ENCODE data around the gene KCNJ18.
"Not testable (repeated sequence)": the region's sequence is repeated elsewhere in the genome, so short reads cannot be mapped to it uniquely, and the experiment has no call there.

KCNJ18 gene

GRCh38 chr17:21724216-21725006 lies 32.1 kb downstream of the KCNJ18 start:
- not testable (repeated sequence) for DNase-seq (ENCODE audit: low read depth)

DNA sequence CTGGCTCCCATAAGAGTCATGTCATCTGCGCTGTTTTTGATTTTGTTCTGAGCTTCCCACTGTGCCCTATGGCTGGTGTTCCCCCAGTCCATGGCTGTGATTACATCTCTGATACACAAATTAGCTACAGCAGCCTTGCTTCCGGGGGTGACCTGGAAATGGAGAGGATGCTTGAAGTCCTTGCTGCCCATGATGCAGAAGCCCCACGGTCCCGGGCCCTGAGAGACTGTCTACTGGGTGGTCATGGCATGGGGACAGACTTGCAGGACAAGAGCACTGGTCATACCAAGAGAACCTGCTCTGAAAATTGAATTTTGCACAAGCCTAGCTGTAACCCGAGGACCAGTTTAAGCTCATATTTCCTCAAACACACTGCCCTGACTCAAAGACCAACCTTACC lies 38.8 kb downstream of the KCNJ18 start:
- not testable (repeated sequence) for DNase-seq (ENCODE audit: low read depth)

GRCh38 chr17:21733931-21734330 lies 41.6 kb downstream of the KCNJ18 start:
- DNase-seq (ENCODE audit: low read depth) = not testable (repeated sequence)

GRCh38 chr17:21735814-21736213 lies 43.5 kb downstream of the KCNJ18 start:
- DNase-seq (ENCODE audit: low read depth) = not testable (repeated sequence)

- not testable (repeated sequence) for DNase-seq (ENCODE audit: low read depth)
Observed at GRCh38 chr17:21737015-21737580, 44.8 kb downstream of the KCNJ18 start.

- DNase-seq (ENCODE audit: low read depth) = not testable (repeated sequence)
Observed at GRCh38 chr17:21738241-21738640, 45.9 kb downstream of the KCNJ18 start.

- not testable (repeated sequence) for DNase-seq (ENCODE audit: low read depth)
Observed at GRCh38 chr17:21738877-21739474, 46.7 kb downstream of the KCNJ18 start.

DNA sequence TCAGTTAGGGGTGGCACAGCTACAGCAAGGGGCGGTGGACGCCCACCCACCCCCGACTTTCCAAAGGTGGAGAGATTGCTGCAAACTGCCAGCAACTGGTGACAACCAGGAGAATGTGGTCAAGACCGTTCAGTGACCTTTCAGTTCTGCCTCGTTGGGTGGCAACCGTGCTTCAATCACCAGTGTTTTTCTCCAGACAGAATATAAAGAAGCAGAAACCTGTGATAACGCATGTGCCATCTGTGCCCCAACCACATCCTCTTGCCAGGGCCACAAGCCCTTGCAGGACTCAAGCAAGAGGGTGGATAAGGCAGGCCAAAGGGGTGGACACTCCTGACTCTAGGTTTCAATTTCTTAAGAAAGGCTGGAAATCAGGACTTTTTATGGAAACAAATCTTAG lies 47.2 kb downstream of the KCNJ18 start:
- not testable (repeated sequence) for DNase-seq (ENCODE audit: low read depth)

DNA sequence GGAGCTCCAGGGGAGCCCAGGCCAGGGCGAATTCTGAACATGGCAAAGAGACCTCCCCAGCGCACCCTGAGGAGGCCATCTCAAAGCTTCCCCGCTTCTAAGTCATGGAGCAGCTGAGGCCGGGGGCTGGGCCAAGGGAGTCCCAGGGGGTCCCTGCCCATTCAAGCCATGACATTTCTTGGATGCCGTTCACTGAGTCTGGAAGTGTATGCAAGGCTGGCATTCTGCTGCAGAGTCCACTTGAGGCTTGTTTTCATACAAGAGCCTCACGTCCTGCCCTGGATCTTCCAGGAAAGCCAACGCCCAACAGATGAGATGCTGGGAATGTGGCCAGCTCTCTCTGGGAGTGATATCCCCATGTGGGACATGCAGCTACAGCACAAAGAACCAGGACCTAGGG lies 48.5 kb downstream of the KCNJ18 start:
- DNase-seq (ENCODE audit: low read depth) = not testable (repeated sequence)

DNA sequence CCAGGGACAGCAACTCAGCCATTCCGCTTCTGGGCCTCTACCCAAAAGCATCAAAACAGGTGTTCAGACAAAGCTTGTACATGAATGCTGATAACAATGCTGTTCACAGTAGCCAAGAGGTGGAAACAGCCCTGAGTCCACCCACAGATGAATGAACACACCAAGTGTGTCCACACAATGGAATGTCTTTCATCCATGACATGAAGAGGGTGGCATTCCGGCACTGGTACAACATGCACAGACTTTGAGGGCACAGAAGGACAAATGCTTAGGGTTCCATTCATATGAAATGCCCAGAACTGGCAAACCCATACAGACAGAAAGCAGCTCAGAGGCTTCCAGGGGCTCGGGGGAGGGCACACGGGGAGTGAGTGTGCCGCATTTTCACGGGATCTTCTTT lies 49.2 kb downstream of the KCNJ18 start:
- DNase-seq (ENCODE audit: low read depth) = not testable (repeated sequence)

- no peak for DNase-seq (ENCODE audit: low read depth)
Observed at GRCh38 chr17:21742326-21742725, 50.0 kb downstream of the KCNJ18 start.

DNA sequence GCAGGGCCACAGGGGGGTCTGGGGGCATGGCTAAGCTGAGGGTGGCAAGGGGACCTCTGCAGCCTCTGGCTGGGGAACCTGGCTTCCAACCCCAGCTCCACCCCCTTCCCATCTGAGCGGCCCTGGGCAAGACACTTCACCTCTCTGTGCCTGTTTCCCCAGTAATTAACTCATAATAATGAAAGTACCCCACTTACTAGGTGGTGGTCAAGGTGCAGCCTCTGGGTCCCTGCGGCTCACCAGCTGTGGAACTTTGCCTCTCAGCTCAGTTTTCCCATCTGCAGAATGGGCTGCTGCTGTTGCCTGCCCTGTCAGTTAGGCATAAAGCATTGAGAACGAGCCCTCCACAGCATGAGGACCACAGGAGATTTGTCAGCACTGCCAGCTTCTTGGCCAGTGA lies 51.8 kb downstream of the KCNJ18 start:
- DNase-seq (ENCODE audit: low read depth) = not testable (repeated sequence)

GRCh38 chr17:21744621-21745020 lies 52.3 kb downstream of the KCNJ18 start:
- DNase-seq (ENCODE audit: low read depth) = not testable (repeated sequence)

GRCh38 chr17:21745385-21746054 lies 53.2 kb downstream of the KCNJ18 start:
- not testable (repeated sequence) for DNase-seq (ENCODE audit: low read depth)

- not testable (repeated sequence) for DNase-seq (ENCODE audit: low read depth)
Observed at GRCh38 chr17:21746415-21746814, 54.1 kb downstream of the KCNJ18 start.

DNA sequence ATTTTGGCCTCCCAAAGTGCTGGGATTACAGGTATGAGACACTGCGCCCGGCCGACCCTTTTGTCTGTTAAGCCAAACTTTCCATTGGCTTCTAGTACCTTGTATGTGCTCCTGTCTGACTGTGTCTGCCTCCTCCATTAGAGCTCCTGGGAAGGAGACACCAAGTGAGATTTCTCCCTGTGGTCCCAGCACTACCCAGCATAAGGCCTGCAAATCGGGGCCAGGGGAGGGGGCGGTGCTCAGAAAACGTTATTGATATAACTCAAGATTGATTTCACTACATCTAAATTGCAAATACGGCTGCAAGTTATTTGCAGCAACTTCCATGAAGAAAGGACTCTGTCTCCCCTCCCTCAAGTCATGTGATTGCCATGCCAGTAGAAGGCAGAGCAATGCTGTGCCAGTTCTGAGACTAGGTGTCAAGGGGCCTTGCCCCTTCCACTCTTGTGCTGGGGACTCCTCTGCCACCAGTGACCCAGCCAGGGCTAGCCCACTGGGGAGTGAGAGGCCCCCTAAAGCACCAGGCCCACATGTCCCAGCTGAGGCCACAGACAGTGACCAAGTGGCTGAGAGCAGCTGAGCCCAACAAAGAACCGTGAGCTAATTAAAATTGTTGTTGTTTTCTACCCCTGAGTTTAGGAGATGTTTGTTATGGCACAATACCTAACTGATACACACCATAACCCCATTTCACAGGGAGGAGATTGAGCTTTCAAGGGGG lies 55.0 kb downstream of the KCNJ18 start:
- not testable (repeated sequence) for DNase-seq (ENCODE audit: low read depth)

- DNase-seq (ENCODE audit: low read depth) = not testable (repeated sequence)
Observed at GRCh38 chr17:21748686-21749085, 56.4 kb downstream of the KCNJ18 start.

GRCh38 chr17:21749696-21750531 lies 57.6 kb downstream of the KCNJ18 start:
- not testable (repeated sequence) for DNase-seq (ENCODE audit: low read depth)

GRCh38 chr17:21751111-21751510 lies 58.8 kb downstream of the KCNJ18 start:
- DNase-seq (ENCODE audit: low read depth) = not testable (repeated sequence)
